Activated naive CD8-positive, alpha-beta T cell treated with anti-CD3 and anti-CD28 coated beads, Interleukin-2, amount 50 U/mL, for 24 hours (primary cell): Measurements from ENCODE around the gene TRIM9.

Experiments
- ATAC-seq: fragments of 150-1000 bp; cut with Tn5 transposase; one replicate; pipeline ENCODE4 v1.10.0; 2021
- DNase-seq: peaks from one replicate; pipeline ENCODE4 v3.0.0; 2021
- H3K27ac Mint-ChIP-seq: one replicate; pipeline ENCODE4 v1.8.0; 2021; ENCODE audit warnings: mild to moderate bottlenecking, mixed read lengths
- H3K27me3 Mint-ChIP-seq: one replicate; pipeline ENCODE4 v1.8.0; 2021; ENCODE audit warnings: mixed read lengths
- H3K36me3 Mint-ChIP-seq: one replicate; pipeline ENCODE4 v1.8.0; 2021; ENCODE audit warnings: low read depth, mixed read lengths
- H3K4me1 Mint-ChIP-seq: one replicate; pipeline ENCODE4 v1.8.0; 2021; ENCODE audit warnings: mixed read lengths
- H3K4me3 Mint-ChIP-seq: one replicate; pipeline ENCODE4 v1.8.0; 2021; ENCODE audit warnings: mild to moderate bottlenecking, moderate library complexity, mixed read lengths
- H3K9me3 Mint-ChIP-seq: one replicate; pipeline ENCODE4 v1.8.0; 2021; ENCODE audit warnings: mixed read lengths

The TRIM9 gene

GRCh38 chr14:50941151-50941550 is 153.8 kb downstream of the TRIM9 start:
- H3K4me1 Mint-ChIP-seq = peaks cover 10% of the 10 kb centered on the region
- peaks cover 35% of the 10 kb centered on the region for H3K27me3 Mint-ChIP-seq
- no peaks in the 10 kb centered on the region for H3K9me3 Mint-ChIP-seq
- ATAC-seq (no peak), DNase-seq (no peak)
- H3K27ac Mint-ChIP-seq = no peak overlapping the region
- no peaks in the 10 kb centered on the region for H3K36me3 Mint-ChIP-seq
- H3K4me3 Mint-ChIP-seq = no peak overlapping the region

DNA sequence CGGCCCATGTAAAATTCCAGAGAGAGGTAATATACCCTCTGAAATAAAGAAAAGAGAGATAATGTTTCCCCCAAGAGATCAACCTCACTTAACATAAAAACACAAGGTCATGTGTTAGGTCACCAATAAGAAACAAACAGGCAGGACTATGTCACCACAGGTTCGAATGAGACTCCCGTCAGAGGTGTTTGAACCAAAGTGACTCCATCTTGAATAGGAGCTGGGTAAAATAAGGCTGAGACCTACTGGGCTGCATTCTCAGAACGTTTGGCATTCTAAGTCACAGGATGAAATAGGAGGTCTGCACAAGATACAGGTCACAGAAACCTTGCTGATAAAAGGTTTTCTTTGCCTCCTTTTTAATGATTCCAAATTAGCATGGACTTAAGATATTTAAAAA is 157.1 kb downstream of the TRIM9 start:
- no peak overlapping the region for H3K27ac Mint-ChIP-seq
- H3K27me3 Mint-ChIP-seq = peaks cover 22% of the 10 kb centered on the region
- no peaks in the 10 kb centered on the region for H3K36me3 Mint-ChIP-seq
- no peak overlapping the region for H3K4me3 Mint-ChIP-seq
- DNase-seq (no peak), ATAC-seq (no peak)
- no peaks in the 10 kb centered on the region for H3K9me3 Mint-ChIP-seq
- no peaks in the 10 kb centered on the region for H3K4me1 Mint-ChIP-seq

DNA sequence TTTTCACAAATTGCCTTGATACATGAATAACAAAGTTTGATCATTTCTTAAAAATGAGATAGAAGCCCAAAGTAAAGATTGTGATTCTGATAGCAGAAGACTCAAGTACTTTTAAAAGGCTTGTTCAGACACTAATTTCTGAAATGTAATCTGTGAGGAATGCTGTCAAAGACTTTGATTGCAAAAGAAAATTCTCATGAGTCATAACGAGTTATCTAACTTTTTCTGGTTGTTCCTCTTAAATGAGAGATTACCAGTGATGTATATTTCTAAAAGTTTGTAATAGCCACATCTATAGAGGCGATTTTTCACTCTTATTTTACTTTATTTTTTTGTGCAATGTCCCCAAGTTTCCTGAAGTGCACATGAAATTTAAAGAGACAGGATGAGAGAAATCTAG is 157.6 kb downstream of the TRIM9 start:
- ATAC-seq (no peak), DNase-seq (no peak)
- Mint-ChIP-seq H3K9me3 (no peaks in the 10 kb centered on the region), H3K4me1 (no peaks in the 10 kb centered on the region), H3K27ac (no peak overlapping the region), H3K4me3 (no peak overlapping the region), H3K36me3 (no peaks in the 10 kb centered on the region), H3K27me3 (peaks cover 19% of the 10 kb centered on the region)

DNA sequence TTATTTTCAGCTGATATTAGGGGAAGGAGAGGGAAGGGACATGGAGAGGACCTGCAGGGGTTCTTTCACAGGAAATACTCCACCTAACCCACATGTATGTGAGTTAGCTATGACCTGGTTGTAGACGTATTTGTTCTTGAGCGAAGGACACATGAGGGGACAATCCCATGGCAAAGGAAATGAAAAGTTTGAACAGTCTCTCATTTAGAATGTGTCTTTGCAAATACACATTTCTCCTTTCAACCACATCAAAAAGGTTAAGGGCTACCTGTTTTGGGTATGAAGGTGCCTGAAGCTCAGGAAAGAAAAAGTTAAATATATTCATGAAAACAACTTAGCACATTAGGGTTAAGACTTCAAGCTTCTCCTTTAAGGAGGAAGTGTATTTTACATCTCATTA is 158.0 kb downstream of the TRIM9 start:
- no peaks in the 10 kb centered on the region for H3K36me3 Mint-ChIP-seq
- H3K4me3 Mint-ChIP-seq = no peak overlapping the region
- ATAC-seq = no peak
- DNase-seq = no peak
- peaks cover 17% of the 10 kb centered on the region for H3K27me3 Mint-ChIP-seq
- no peaks in the 10 kb centered on the region for H3K9me3 Mint-ChIP-seq
- no peak overlapping the region for H3K27ac Mint-ChIP-seq
- no peaks in the 10 kb centered on the region for H3K4me1 Mint-ChIP-seq

- Mint-ChIP-seq H3K36me3 (no peaks in the 10 kb centered on the region), H3K4me1 (no peaks in the 10 kb centered on the region), H3K4me3 (no peak overlapping the region), H3K27me3 (peaks cover 9% of the 10 kb centered on the region), H3K9me3 (no peaks in the 10 kb centered on the region), H3K27ac (no peak overlapping the region)
- no peak for ATAC-seq
- DNase-seq = no peak
Observed at GRCh38 chr14:50936016-50936340, 158.9 kb downstream of the TRIM9 start.

- no peaks in the 10 kb centered on the region for H3K9me3 Mint-ChIP-seq
- no peak overlapping the region for H3K27ac Mint-ChIP-seq
- DNase-seq (no peak), ATAC-seq (no peak)
- H3K36me3 Mint-ChIP-seq = no peaks in the 10 kb centered on the region
- no peak overlapping the region for H3K4me3 Mint-ChIP-seq
- H3K4me1 Mint-ChIP-seq = no peaks in the 10 kb centered on the region
- H3K27me3 Mint-ChIP-seq = peaks cover 6% of the 10 kb centered on the region
Observed at GRCh38 chr14:50935126-50936015, 159.5 kb downstream of the TRIM9 start.

DNA sequence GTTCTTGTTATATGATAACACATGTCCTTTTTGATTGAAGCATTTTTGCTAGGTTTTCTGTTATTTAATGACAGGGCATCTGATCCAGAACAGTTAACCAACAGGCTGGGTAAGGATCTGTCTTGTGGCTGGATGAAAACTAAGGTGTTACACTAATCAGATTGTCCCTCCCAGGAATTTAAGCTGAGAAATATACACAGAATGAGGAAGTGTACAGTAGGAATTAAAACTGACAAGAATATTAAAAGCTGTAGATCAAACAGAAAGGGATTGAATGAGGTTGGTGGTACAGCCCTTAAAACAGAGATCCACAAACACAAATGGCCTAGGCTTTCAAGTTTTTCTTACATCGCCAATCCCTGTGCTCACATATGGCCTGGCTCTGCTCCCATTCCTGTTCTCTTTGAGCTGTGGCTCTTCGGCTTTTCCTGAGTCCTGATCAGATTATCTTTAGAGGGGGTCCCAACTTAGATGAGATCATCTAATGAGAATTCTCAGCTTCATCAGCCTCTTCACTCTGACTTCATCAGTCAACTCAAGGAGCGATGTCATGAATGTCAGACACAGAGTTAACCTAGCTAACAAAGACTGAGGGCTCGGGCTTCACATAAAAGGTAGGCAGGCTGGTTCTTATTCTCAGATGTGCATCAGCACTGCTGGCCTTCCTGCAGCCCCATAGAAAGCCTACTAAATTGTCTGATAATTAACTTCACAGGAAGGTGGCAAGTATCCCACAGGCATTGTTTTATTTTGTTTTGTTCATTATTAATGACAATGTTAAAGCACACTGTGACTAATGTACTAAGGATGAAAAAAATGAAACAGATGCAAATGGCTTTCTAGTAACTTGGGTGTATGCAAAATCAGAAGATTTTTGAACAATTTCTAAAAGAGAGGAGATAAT is 162.1 kb downstream of the TRIM9 start:
- H3K27ac Mint-ChIP-seq = no peak overlapping the region

DNA sequence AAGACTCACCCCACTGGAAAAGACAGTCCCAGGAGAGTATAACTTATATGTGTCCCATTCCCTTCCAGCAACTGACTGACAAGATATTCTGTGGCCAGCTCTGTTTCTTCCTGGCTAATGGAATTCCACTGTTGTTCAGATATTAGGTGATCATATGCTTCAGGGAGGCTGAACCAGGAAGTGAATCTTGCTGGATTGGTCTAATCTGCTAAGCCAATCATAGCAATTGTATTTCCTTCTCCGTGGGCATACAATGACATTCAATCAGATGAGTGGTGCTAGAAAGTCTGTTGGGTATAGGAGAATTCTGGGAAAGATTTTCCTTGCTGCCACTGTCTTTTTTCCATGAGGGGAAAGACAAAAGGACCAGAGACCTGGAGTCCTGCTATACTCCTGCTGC is 162.7 kb downstream of the TRIM9 start:
- H3K4me1 Mint-ChIP-seq = no peaks in the 10 kb centered on the region
- H3K27ac Mint-ChIP-seq = no peak overlapping the region
- H3K36me3 Mint-ChIP-seq = no peaks in the 10 kb centered on the region
- no peak overlapping the region for H3K4me3 Mint-ChIP-seq
- no peak for ATAC-seq
- peaks cover 7% of the 10 kb centered on the region for H3K27me3 Mint-ChIP-seq
- H3K9me3 Mint-ChIP-seq = no peaks in the 10 kb centered on the region
- DNase-seq = no peak

More for the DNA sequence above, 162.1 kb downstream of the TRIM9 start:
- ATAC-seq (no peak), DNase-seq (no peak)
- H3K9me3 Mint-ChIP-seq = no peaks in the 10 kb centered on the region
- H3K4me3 Mint-ChIP-seq = no peak overlapping the region
- H3K4me1 Mint-ChIP-seq = no peaks in the 10 kb centered on the region
- no peaks in the 10 kb centered on the region for H3K36me3 Mint-ChIP-seq
- peaks cover 7% of the 10 kb centered on the region for H3K27me3 Mint-ChIP-seq

DNA sequence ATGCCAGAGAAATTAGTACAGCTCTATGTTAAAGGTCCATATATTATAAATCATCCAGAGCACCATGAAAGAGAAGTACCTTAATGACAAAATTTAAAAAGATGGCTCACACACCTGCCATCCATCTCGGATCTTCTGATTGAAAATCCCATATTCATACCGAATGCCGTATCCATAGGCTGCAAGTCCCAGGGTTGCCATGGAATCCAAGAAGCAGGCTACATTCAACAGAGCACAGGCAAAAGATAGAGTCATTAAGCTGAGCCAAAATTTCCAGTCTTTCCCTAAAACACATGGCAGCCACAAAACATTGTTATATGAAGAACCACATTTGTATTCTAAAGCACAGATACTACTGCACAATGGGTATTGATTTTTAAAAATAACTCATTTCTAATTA is 163.3 kb downstream of the TRIM9 start:
- DNase-seq (no peak), ATAC-seq (no peak)
- Mint-ChIP-seq H3K27me3 (peaks cover 7% of the 10 kb centered on the region), H3K4me3 (no peak overlapping the region), H3K4me1 (no peaks in the 10 kb centered on the region), H3K27ac (no peak overlapping the region), H3K9me3 (no peaks in the 10 kb centered on the region), H3K36me3 (no peaks in the 10 kb centered on the region)

GRCh38 chr14:50929506-50929905 is 165.4 kb downstream of the TRIM9 start:
- Mint-ChIP-seq H3K27ac (no peak overlapping the region), H3K27me3 (peaks cover 7% of the 10 kb centered on the region), H3K4me1 (no peaks in the 10 kb centered on the region), H3K36me3 (no peaks in the 10 kb centered on the region), H3K9me3 (no peaks in the 10 kb centered on the region), H3K4me3 (no peak overlapping the region)
- ATAC-seq (no peak), DNase-seq (no peak)

GRCh38 chr14:50928002-50928635 is 166.8 kb downstream of the TRIM9 start:
- ATAC-seq (no peak), DNase-seq (no peak)
- Mint-ChIP-seq H3K4me1 (no peaks in the 10 kb centered on the region), H3K9me3 (no peaks in the 10 kb centered on the region), H3K27me3 (peaks cover 4% of the 10 kb centered on the region), H3K36me3 (no peaks in the 10 kb centered on the region), H3K27ac (no peak overlapping the region), H3K4me3 (no peak overlapping the region)

DNA sequence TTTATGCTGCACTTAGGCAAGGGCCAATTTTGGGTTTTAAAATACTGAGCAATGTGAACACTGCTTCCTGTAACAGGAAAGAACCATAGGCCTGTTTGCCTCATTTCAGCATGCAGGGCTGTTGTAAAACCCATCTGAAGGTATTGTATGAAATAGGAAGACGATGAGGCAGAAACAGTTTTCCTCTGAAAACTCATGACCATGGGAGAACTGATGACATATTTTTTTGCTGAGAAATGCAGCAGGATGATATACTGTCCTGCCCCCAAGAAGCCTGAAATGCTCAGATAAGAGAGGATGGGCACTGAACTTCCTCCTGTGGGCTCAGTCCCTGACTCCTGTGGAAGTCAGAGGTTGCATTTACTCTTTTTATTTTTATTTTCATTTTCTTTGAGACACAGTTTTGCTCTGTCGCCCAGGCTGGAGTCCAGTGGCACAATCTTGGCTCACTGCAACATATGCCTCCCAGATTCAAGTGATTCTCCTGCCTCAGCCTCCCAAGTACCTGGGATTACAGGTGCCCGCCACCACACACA is 168.0 kb downstream of the TRIM9 start:
- H3K36me3 Mint-ChIP-seq = no peaks in the 10 kb centered on the region
- ATAC-seq (no peak), DNase-seq (no peak)
- peaks cover 4% of the 10 kb centered on the region for H3K27me3 Mint-ChIP-seq
- no peaks in the 10 kb centered on the region for H3K9me3 Mint-ChIP-seq
- no peak overlapping the region for H3K4me3 Mint-ChIP-seq
- no peaks in the 10 kb centered on the region for H3K4me1 Mint-ChIP-seq
- H3K27ac Mint-ChIP-seq = no peak overlapping the region
